GM20000 (cell line): ENCODE data around the gene MTHFD1L.

ENCODE experiments used
- DNase-seq: peaks from one replicate; pipeline ENCODE4 v3.0.0; 2012; ENCODE audit warnings: low spot score
- CTCF ChIP-seq: IDR thresholded peaks from 2 replicates; pipeline ENCODE4 v1.5.1; 2012; ENCODE audit warnings: mild to moderate bottlenecking, control low read depth; ENCODE audit errors: extremely low read depth, missing control alignments

Gene MTHFD1L

GRCh38 chr6:150881911-150882481, 16.5 kb downstream of the MTHFD1L start:
- no peak for DNase-seq
- no peak for TF ChIP-seq CTCF

GRCh38 chr6:150883521-150883920, 18.0 kb downstream of the MTHFD1L start:
- no peak for DNase-seq
- TF ChIP-seq CTCF, result no peak

- no peak for DNase-seq
- TF ChIP-seq CTCF, result no peak
Measured at GRCh38 chr6:150886155-150886554, 20.7 kb downstream of the MTHFD1L start.

GRCh38 chr6:150887978-150888563, 22.6 kb downstream of the MTHFD1L start:
- DNase-seq, result peak; percentile 38
- no peak for TF ChIP-seq CTCF

GRCh38 chr6:150890346-150890745, 24.8 kb downstream of the MTHFD1L start:
- no peak for TF ChIP-seq CTCF
- no peak for DNase-seq

- DNase-seq, result peak; percentile 27
- peak; percentile 76 for TF ChIP-seq CTCF
Measured at GRCh38 chr6:150891888-150892485, 26.5 kb downstream of the MTHFD1L start.

- no peak for DNase-seq
- no peak for TF ChIP-seq CTCF
Measured at GRCh38 chr6:150894191-150894744, 28.8 kb downstream of the MTHFD1L start.
